Right lobe of liver (tissue), 6 donors: ENCODE measurements around the gene GRM7. TPM values are rescaled to one million over a fixed set of nuclear protein-coding genes. Genes with fewer than 3 reads are reported as not detected.
A peak's percentile ranks its signal among the peaks of the same experiment; 100 is the strongest.

Experiments
- ATAC-seq, 4 donors: fragments of 200-7000 bp; cut with Tn5 transposase; one replicate each; pipeline ENCODE4 v1.9.1; 2020; ENCODE audit warnings: mild to moderate bottlenecking in 4 of 4, moderate library complexity in 4 of 4
- DNase-seq, 3 donors: peaks; one replicate each; pipeline ENCODE4 v3.0.0-alpha.2; 2020
- H3K27ac ChIP-seq, 3 donors: fragments of 200-600 bp; one replicate each; pipeline ENCODE4 v1.8.0; 2022
- H3K27me3 ChIP-seq, 2 donors: fragments of 200-600 bp; one replicate each; pipeline ENCODE4 v1.8.0; 2022
- H3K36me3 ChIP-seq, 4 donors: fragments of 200-600 bp; sonication (generic) in 1 of 4; one replicate each; pipeline versions ENCODE4 v1.5.1 to v1.8.0; 2017 to 2022; ENCODE audit warnings: control low read depth in 1 of 4
- H3K4me1 ChIP-seq, 4 donors: fragments of 200-600 bp; sonication (generic) in 1 of 4; one replicate each; pipeline versions ENCODE4 v1.5.1 to v1.8.0; 2017 to 2022; ENCODE audit warnings: control low read depth in 1 of 4
- H3K4me3 ChIP-seq, 3 donors: fragments of 200-600 bp; one replicate each; pipeline ENCODE4 v1.8.0; 2022
- H3K9me3 ChIP-seq, 4 donors: fragments of 200-600 bp; sonication (generic) in 1 of 4; one replicate each; pipeline versions ENCODE4 v1.5.1 to v1.8.0; 2017 to 2022; ENCODE audit warnings: control low read depth in 1 of 4
- CTCF ChIP-seq, 4 donors: fragments of 200-600 bp in 3 of 4; fragments of 450-650 bp in 1 of 4; IDR thresholded peaks; one replicate each; pipeline versions ENCODE4 v1.5.1 to v1.8.0; 2016 to 2022; ENCODE audit warnings: antibody characterized with exemption in 4 of 4, mild to moderate bottlenecking in 2 of 4
- POLR2A ChIP-seq: fragments of 450-650 bp; IDR thresholded peaks from one replicate; pipeline ENCODE4 v1.6.1; 2017; ENCODE audit warnings: antibody characterized with exemption, mild to moderate bottlenecking
- WGBS: methylation state at CpG from one replicate; pipeline ENCODE4 v1.1.6; 2018; ENCODE audit warnings: low coverage, low lambda C conversion rate; ENCODE audit not compliant: insufficient coverage; ENCODE audit errors: missing lambda C conversion rate; 5-methylcytosine and 5-hydroxymethylcytosine counted together
- intact Hi-C, 2 donors: fragments of 100-400 bp; cut with DNase I; formaldehyde crosslinking; loops; one replicate each; pipeline versions ENCODE4 v1.11.2 to v1.14.1; 2022
- total RNA-seq, 6 experiments: library from RNA; depleted of rRNA in 2 of 6; stranded (reverse); fragments of >200 nt in 2 of 6; fragmentation: NEBNext Ultra II Directional in 3 of 6; extraction: Animal tissue kit (Norgen Biotek cat#: 25700) in 3 of 6; gene quantifications; one replicate each; pipeline versions ENCODE4 v1.1.0 to v1.2.4, GENCODE V29; 2016 to 2023
- donor health status: DM: no; HTN: yes; CAD: no.
- donor health status: DM: no; HTN: no; CAD: no.
- donor health status: DM: no; HTN: no; CAD: no.
- donor health status: DM: no; HTN: yes; CAD: no.
- donor health status: DM: no; HTN: yes; CAD: no.

The GRM7 gene
- total RNA-seq, 6 experiments from 2014 or later: 0.20 to 0.56 TPM; not detected in 4

GRCh38 chr3:7546253-7546652, 685.3 kb downstream of the GRM7 start:
- Histone ChIP-seq H3K4me1 (no peaks in the 10 kb centered on the region), H3K4me3 (no peak overlapping the region), H3K9me3 (no peaks in the 10 kb centered on the region), H3K27ac (no peak overlapping the region), H3K36me3 (no peaks in the 10 kb centered on the region), H3K27me3 (no peaks in the 10 kb centered on the region)
- TF ChIP-seq POLR2A (no peak), CTCF (IDR thresholded peaks at IDR 0.05) (peak in 1 of 4 donors; percentile 10)
- 54% methylated on average over 4 of the region's 4 CpGs for WGBS
- DNase-seq (no peak), ATAC-seq (no peak)
- intact Hi-C loops: no loop called here

GRCh38 chr3:7547826-7548225, 686.9 kb downstream of the GRM7 start:
- TF ChIP-seq POLR2A: no peak
- no peak for TF ChIP-seq CTCF (IDR thresholded peaks at IDR 0.05)

GRCh38 chr3:7562892-7563291, 702.0 kb downstream of the GRM7 start:
- ATAC-seq (no peak), DNase-seq (no peak)
- TF ChIP-seq CTCF (IDR thresholded peaks at IDR 0.05) (no peak), POLR2A (no peak)
- Histone ChIP-seq H3K36me3 (no peaks in the 10 kb centered on the region), H3K4me1 (no peaks in the 10 kb centered on the region), H3K9me3 (no peaks in the 10 kb centered on the region), H3K27me3 (no peaks in the 10 kb centered on the region), H3K27ac (no peak overlapping the region), H3K4me3 (no peak overlapping the region)
- intact Hi-C loops: no loop called here
- WGBS: 58% methylated on average over 1 of the region's 1 CpG

More at GRCh38 chr3:7547826-7548225, 686.9 kb downstream of the GRM7 start:
- no peak overlapping the region for H3K4me3 ChIP-seq
- WGBS: 67% methylated on average over 1 of the region's 1 CpG
- no peaks in the 10 kb centered on the region for H3K4me1 ChIP-seq
- H3K27ac ChIP-seq: no peak overlapping the region
- no peak for DNase-seq
- no peaks in the 10 kb centered on the region for H3K9me3 ChIP-seq
- intact Hi-C loops: no loop called here
- ATAC-seq: no peak
- no peaks in the 10 kb centered on the region for H3K36me3 ChIP-seq
- H3K27me3 ChIP-seq: no peaks in the 10 kb centered on the region

GRCh38 chr3:7565574-7565973, 704.7 kb downstream of the GRM7 start:
- intact Hi-C loops: no loop called here
- DNase-seq (no peak), ATAC-seq (no peak)
- TF ChIP-seq POLR2A: no peak
- no peak for TF ChIP-seq CTCF (IDR thresholded peaks at IDR 0.05)
- Histone ChIP-seq H3K4me1 (no peaks in the 10 kb centered on the region), H3K4me3 (no peak overlapping the region), H3K36me3 (no peaks in the 10 kb centered on the region), H3K27me3 (no peaks in the 10 kb centered on the region), H3K27ac (no peak overlapping the region), H3K9me3 (no peaks in the 10 kb centered on the region)
- 77% methylated on average over 2 of the region's 2 CpGs for WGBS

GRCh38 chr3:7567160-7567559, 706.2 kb downstream of the GRM7 start:
- no peak for ATAC-seq
- intact Hi-C loops: no loop called here

More at GRCh38 chr3:7567160-7567559, 706.2 kb downstream of the GRM7 start:
- DNase-seq: no peak
- Histone ChIP-seq H3K4me3 (no peak overlapping the region), H3K27me3 (no peaks in the 10 kb centered on the region), H3K36me3 (no peaks in the 10 kb centered on the region), H3K9me3 (no peaks in the 10 kb centered on the region), H3K4me1 (no peaks in the 10 kb centered on the region), H3K27ac (no peak overlapping the region)
- no peak for TF ChIP-seq POLR2A
- no peak for TF ChIP-seq CTCF (IDR thresholded peaks at IDR 0.05)
